HCT116 (cell line): ENCODE results near the gene CRIP1. TPM values are rescaled to one million over a fixed set of nuclear protein-coding genes. Genes with fewer than 3 reads are reported as not detected.

Source experiments
- ATAC-seq: fragments of 200-7000 bp; cut with Tn5 transposase; 2 replicates; pipeline ENCODE4 v1.9.1; 2020; ENCODE audit warnings: mild to moderate bottlenecking, moderate library complexity
- BruUV-seq: library from RNA; stranded (reverse); fragments of 400-500 nt; replicated peaks from 2 replicates; lab custom pipeline; 2021; lab: Mats Ljungman, UMichigan
- CTCF ChIA-PET: fragments of 300-600 bp; sonication (Branson Sonifier 250); formaldehyde crosslinking; loops from one replicate; lab custom pipeline; 2021; ENCODE audit warnings: antibody characterized with exemption; lab: Charles Lee
- POLR2A ChIA-PET: fragments of 300-600, 350-600 bp; sonication (Branson Sonifier 250); formaldehyde crosslinking; loops from one replicate; lab custom pipeline; 2021; ENCODE audit warnings: antibody characterized with exemption; lab: Charles Lee
- RAD21 ChIA-PET, 2 experiments: fragments of 300-600 bp; sonication (Branson Sonifier 250); formaldehyde crosslinking; loops; one replicate each; lab custom pipeline; 2023; ENCODE audit warnings: low total read pairs in 2 of 2; ENCODE audit not compliant: uncharacterized antibody in 2 of 2, unreplicated experiment in 2 of 2, low non-redundant PET in 1 of 2; lab: Charles Lee
- DNase-seq: peaks from one replicate; pipeline ENCODE4 v3.0.0-alpha.2; 2010; ENCODE audit warnings: low read depth, low spot score
- H2AFZ ChIP-seq: fragments of 200-600 bp; shearing (Covaris generic), sonication (generic); 2 replicates; pipeline ENCODE4 v1.6.1; 2017; ENCODE audit warnings: low read depth, mixed run types, mixed read lengths, antibody characterized with exemption, low read length; ENCODE audit not compliant: poor library complexity, severe bottlenecking
- H3K27ac ChIP-seq: 2 replicates; pipeline ENCODE4 v1.5.1; 2012; ENCODE audit warnings: low read depth, low read length
- H3K27me3 ChIP-seq: fragments of 200-600 bp; sonication (generic); 2 replicates; pipeline ENCODE4 v1.6.1; 2016; ENCODE audit warnings: mixed run types, low read length, mixed read lengths; ENCODE audit not compliant: insufficient read depth
- H3K36me3 ChIP-seq, 2 experiments: fragments of 200-500 bp in 1 of 2; fragments of 200-600 bp in 1 of 2; sonication (Bioruptor generic) in 1 of 2; sonication (generic) in 1 of 2; 2 replicates each; pipeline versions ENCODE4 v1.5.1 to v1.6.1; 2014 to 2016; ENCODE audit warnings: low read length in 2 of 2, inconsistent platforms in 1 of 2, mixed read lengths in 1 of 2, mixed run types in 1 of 2; ENCODE audit not compliant: insufficient read depth in 2 of 2, control insufficient read depth in 1 of 2
- H3K4me1 ChIP-seq, 2 experiments: fragments of 200-600 bp in 1 of 2; sonication (generic) in 1 of 2; 2 replicates each; pipeline versions ENCODE4 v1.5.1 to v1.6.1; 2012 to 2017; ENCODE audit warnings: low read length in 2 of 2, inconsistent platforms in 1 of 2, mild to moderate bottlenecking in 1 of 2, mixed read lengths in 1 of 2, mixed run types in 1 of 2, moderate library complexity in 1 of 2; ENCODE audit not compliant: insufficient read depth in 2 of 2, control insufficient read depth in 1 of 2
- H3K4me2 ChIP-seq: fragments of 200-600 bp; sonication (generic); 2 replicates; pipeline ENCODE4 v1.6.1; 2017; ENCODE audit warnings: mixed run types, low read length, mixed read lengths
- H3K4me3 ChIP-seq, 2 experiments: fragments of 200-600 bp in 1 of 2; sonication (generic) in 1 of 2; replicated peaks in 1 of 2; 2 replicates each; pipeline ENCODE4 v1.5.1; 2011 to 2016; ENCODE audit warnings: low read length in 2 of 2, control low read depth in 1 of 2, low read depth in 1 of 2, mild to moderate bottlenecking in 1 of 2, mixed read lengths in 1 of 2, mixed run types in 1 of 2
- H3K79me2 ChIP-seq: fragments of 200-600 bp; sonication (generic); 2 replicates; pipeline ENCODE4 v1.6.1; 2017; ENCODE audit warnings: mild to moderate bottlenecking, mixed run types, low read length, moderate library complexity, mixed read lengths; ENCODE audit not compliant: insufficient read depth
- H3K9ac ChIP-seq: fragments of 200-600 bp; sonication (generic); 2 replicates; pipeline ENCODE4 v1.6.1; 2016; ENCODE audit warnings: low read length, mixed read lengths
- H3K9me2 ChIP-seq: fragments of 200-600 bp; sonication (generic), shearing (Covaris generic); 2 replicates; pipeline ENCODE4 v1.6.1; 2017; ENCODE audit warnings: mixed run types, mild to moderate bottlenecking, moderate library complexity; ENCODE audit not compliant: insufficient read depth
- H3K9me3 ChIP-seq, 2 experiments: fragments of 200-500 bp in 1 of 2; fragments of 200-600 bp in 1 of 2; sonication (Bioruptor generic) in 1 of 2; sonication (generic) in 1 of 2; 2 replicates each; pipeline ENCODE4 v1.6.1; 2014 to 2017; ENCODE audit warnings: low read length in 2 of 2, mixed read lengths in 2 of 2, inconsistent platforms in 1 of 2, low read depth in 1 of 2, mild to moderate bottlenecking in 1 of 2, mixed run types in 1 of 2, moderate library complexity in 1 of 2; ENCODE audit not compliant: control insufficient read depth in 1 of 2, insufficient read depth in 1 of 2
- H4K20me1 ChIP-seq: fragments of 200-600 bp; sonication (generic), shearing (Covaris generic); 2 replicates; pipeline ENCODE4 v1.6.1; 2017; ENCODE audit warnings: mixed run types, mild to moderate bottlenecking, moderate library complexity; ENCODE audit not compliant: insufficient read depth
- CBX3 ChIP-seq: IDR thresholded peaks from 2 replicates; pipeline ENCODE4 v1.6.1; 2012; ENCODE audit warnings: low read depth
- CEBPB ChIP-seq: IDR thresholded peaks from 2 replicates; pipeline ENCODE4 v1.6.1; 2012; ENCODE audit warnings: low read depth
- EGR1 ChIP-seq: IDR thresholded peaks from 2 replicates; pipeline ENCODE4 v1.6.1; 2012; ENCODE audit warnings: low read depth
- ELF1 ChIP-seq: IDR thresholded peaks from 2 replicates; pipeline ENCODE4 v1.6.1; 2012; ENCODE audit warnings: low read depth, borderline replicate concordance
- EZH2phosphoT487 ChIP-seq: fragments of 200-600 bp; IDR thresholded peaks from 2 replicates; pipeline ENCODE4 v1.6.1; 2018; ENCODE audit warnings: antibody characterized with exemption, borderline replicate concordance
- FOSL1 ChIP-seq: IDR thresholded peaks from 2 replicates; pipeline ENCODE4 v1.6.1; 2012; ENCODE audit warnings: low read depth
- JUND ChIP-seq: IDR thresholded peaks from 2 replicates; pipeline ENCODE4 v1.6.1; 2012
- POLR2A ChIP-seq: IDR thresholded peaks from 2 replicates; pipeline ENCODE4 v1.7.0; 2011; ENCODE audit warnings: borderline replicate concordance; ENCODE audit not compliant: insufficient read depth, insufficient read length; ENCODE audit errors: extremely low read depth
- POLR2AphosphoS5 ChIP-seq: IDR thresholded peaks from 2 replicates; pipeline ENCODE4 v1.6.1; 2011; ENCODE audit warnings: mild to moderate bottlenecking, low read depth, low read length, moderate library complexity
- SIN3A ChIP-seq: IDR thresholded peaks from 2 replicates; pipeline ENCODE4 v1.6.1; 2012; ENCODE audit warnings: low read depth
- SP1 ChIP-seq: IDR thresholded peaks from 2 replicates; pipeline ENCODE4 v1.6.1; 2012; ENCODE audit warnings: low read depth
- SRF ChIP-seq: IDR thresholded peaks from 2 replicates; pipeline ENCODE4 v1.6.1; 2012; ENCODE audit warnings: low read depth
- TCF7L2 ChIP-seq: IDR thresholded peaks from 2 replicates; pipeline ENCODE4 v1.7.0; 2011; ENCODE audit warnings: borderline replicate concordance, inconsistent platforms; ENCODE audit not compliant: insufficient read depth, insufficient read length; ENCODE audit errors: extremely low read depth
- YY1 ChIP-seq: IDR thresholded peaks from 2 replicates; pipeline ENCODE4 v1.6.1; 2011; ENCODE audit warnings: low read length, low read depth, moderate library complexity, mild to moderate bottlenecking; ENCODE audit not compliant: insufficient replicate concordance; ENCODE audit errors: extremely low read depth
- ZNF274 ChIP-seq: fragments of 200-500 bp; sonication (Bioruptor generic); IDR thresholded peaks from 2 replicates; pipeline ENCODE4 v1.6.1; 2014; ENCODE audit warnings: mild to moderate bottlenecking, low read depth, low read length, inconsistent platforms
- intact Hi-C: fragments of 100-400 bp; cut with micrococcal nuclease; formaldehyde crosslinking; loops from 2 replicates; pipeline ENCODE4 v1.10.0; 2022
- total RNA-seq: library from RNA; stranded (reverse); gene quantifications from one replicate; pipeline ENCODE4 v1.2.1, GENCODE V29; 2021; ENCODE audit not compliant: unreplicated experiment
- TF ChIP-seq, protein P1 (sequence below): IDR thresholded peaks from 2 replicates; pipeline ENCODE4 v1.6.1; 2012; ENCODE audit warnings: low read depth
- TF ChIP-seq, protein P2 (sequence below): IDR thresholded peaks from 2 replicates; pipeline ENCODE4 v1.6.1; 2011; ENCODE audit warnings: mild to moderate bottlenecking, low read length, moderate library complexity; ENCODE audit not compliant: insufficient replicate concordance; ENCODE audit errors: extremely low read depth
- TF ChIP-seq, protein P3 (sequence below): IDR thresholded peaks from 2 replicates; pipeline ENCODE4 v1.6.1; 2012
- TF ChIP-seq, protein P4 (sequence below): IDR thresholded peaks from 2 replicates; pipeline ENCODE4 v1.6.1; 2012

CRIP1 gene
- total RNA-seq, 1 experiment from 2014 or later: 260 TPM

DNA sequence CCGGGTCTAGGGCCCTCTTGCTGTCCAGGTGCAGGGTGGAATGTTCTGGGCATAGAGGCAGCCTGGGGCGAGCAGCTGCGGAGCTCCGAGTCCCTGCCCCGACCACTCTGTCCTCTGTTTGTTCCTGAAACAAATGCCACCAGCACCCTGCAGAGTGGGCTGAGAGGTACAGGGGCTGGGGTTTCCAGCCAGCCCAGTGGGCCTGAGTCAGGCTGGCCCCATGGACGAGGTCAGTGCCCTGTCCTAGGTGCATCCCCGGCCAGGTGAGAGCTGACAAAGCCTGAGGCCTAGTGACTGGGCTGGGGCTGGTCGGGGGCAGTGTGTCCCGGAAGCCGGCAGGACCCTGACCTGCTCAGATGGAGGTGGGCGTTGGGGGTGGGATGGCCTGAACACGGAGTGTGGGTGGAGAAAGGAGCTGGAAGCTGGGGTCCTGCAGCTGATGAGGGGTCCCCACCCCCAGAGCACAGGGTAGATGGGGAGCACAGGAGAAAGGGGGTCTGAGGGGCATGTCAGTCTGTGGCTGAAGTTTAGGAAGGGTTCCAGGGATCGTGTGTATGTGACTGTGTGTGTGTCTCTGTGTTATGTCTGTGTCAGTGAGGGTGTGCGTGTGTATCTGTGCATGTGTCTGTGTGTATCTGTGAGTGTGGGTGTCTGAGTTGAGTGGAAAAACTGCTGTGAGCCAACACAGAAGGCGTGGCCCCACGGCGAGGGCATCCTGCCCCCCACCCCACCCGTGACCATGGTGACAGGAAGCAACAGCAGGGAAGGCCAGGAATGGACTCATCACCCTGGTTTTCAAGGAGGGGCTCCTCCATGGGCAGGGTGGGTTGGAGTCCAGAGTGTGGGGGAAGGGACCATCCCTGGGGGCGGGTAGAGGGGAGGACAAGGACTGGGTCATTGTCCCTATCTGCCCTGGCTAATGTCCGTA lies 2.4 kb upstream of the CRIP1 start:
- BruUV-seq: no TSS peak
- CTCF ChIA-PET: no interaction called here
- TF ChIP-seq SIN3A (no peak), POLR2AphosphoS5 (no peak), SP1 (no peak), CBX3 (no peak), TCF7L2 (no peak), ELF1 (no peak), POLR2A (no peak), FOSL1 (no peak), EGR1 (no peak), YY1 (no peak), ZNF274 (no peak), SRF (no peak), CEBPB (no peak), JUND (no peak), EZH2phosphoT487 (no peak)
- TF ChIP-seq, protein P1, sequence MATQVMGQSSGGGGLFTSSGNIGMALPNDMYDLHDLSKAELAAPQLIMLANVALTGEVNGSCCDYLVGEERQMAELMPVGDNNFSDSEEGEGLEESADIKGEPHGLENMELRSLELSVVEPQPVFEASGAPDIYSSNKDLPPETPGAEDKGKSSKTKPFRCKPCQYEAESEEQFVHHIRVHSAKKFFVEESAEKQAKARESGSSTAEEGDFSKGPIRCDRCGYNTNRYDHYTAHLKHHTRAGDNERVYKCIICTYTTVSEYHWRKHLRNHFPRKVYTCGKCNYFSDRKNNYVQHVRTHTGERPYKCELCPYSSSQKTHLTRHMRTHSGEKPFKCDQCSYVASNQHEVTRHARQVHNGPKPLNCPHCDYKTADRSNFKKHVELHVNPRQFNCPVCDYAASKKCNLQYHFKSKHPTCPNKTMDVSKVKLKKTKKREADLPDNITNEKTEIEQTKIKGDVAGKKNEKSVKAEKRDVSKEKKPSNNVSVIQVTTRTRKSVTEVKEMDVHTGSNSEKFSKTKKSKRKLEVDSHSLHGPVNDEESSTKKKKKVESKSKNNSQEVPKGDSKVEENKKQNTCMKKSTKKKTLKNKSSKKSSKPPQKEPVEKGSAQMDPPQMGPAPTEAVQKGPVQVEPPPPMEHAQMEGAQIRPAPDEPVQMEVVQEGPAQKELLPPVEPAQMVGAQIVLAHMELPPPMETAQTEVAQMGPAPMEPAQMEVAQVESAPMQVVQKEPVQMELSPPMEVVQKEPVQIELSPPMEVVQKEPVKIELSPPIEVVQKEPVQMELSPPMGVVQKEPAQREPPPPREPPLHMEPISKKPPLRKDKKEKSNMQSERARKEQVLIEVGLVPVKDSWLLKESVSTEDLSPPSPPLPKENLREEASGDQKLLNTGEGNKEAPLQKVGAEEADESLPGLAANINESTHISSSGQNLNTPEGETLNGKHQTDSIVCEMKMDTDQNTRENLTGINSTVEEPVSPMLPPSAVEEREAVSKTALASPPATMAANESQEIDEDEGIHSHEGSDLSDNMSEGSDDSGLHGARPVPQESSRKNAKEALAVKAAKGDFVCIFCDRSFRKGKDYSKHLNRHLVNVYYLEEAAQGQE: no peak
- TF ChIP-seq, protein P2, sequence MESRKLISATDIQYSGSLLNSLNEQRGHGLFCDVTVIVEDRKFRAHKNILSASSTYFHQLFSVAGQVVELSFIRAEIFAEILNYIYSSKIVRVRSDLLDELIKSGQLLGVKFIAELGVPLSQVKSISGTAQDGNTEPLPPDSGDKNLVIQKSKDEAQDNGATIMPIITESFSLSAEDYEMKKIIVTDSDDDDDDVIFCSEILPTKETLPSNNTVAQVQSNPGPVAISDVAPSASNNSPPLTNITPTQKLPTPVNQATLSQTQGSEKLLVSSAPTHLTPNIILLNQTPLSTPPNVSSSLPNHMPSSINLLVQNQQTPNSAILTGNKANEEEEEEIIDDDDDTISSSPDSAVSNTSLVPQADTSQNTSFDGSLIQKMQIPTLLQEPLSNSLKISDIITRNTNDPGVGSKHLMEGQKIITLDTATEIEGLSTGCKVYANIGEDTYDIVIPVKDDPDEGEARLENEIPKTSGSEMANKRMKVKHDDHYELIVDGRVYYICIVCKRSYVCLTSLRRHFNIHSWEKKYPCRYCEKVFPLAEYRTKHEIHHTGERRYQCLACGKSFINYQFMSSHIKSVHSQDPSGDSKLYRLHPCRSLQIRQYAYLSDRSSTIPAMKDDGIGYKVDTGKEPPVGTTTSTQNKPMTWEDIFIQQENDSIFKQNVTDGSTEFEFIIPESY: no peak
- TF ChIP-seq, protein P3, sequence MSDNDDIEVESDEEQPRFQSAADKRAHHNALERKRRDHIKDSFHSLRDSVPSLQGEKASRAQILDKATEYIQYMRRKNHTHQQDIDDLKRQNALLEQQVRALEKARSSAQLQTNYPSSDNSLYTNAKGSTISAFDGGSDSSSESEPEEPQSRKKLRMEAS: no peak
- TF ChIP-seq, protein P4, sequence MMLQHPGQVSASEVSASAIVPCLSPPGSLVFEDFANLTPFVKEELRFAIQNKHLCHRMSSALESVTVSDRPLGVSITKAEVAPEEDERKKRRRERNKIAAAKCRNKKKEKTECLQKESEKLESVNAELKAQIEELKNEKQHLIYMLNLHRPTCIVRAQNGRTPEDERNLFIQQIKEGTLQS: no peak

More for the DNA sequence above, 2.4 kb upstream of the CRIP1 start:
- Histone ChIP-seq H4K20me1 (no peaks in the 10 kb centered on the region), H3K79me2 (peaks cover 5% of the 10 kb centered on the region; the same call in 1 of the 2 replicates), H3K27ac (no peak overlapping the region; the same call in 1 of the 2 replicates), H2AFZ (no peak overlapping the region), H3K4me1 (peaks cover 37 to 89% of the 10 kb centered on the region in 2 experiments), H3K9me3 (no peaks in the 10 kb centered on the region), H3K27me3 (no peaks in the 10 kb centered on the region), H3K36me3 (no peaks in the 10 kb centered on the region), H3K9ac (no peak overlapping the region), H3K9me2 (no peaks in the 10 kb centered on the region), H3K4me2 (no peak overlapping the region), H3K4me3 (no peak overlapping the region)
- POLR2A ChIA-PET: no interaction called here
- ATAC-seq: no peak
- no peak for DNase-seq
- RAD21 ChIA-PET: no interaction called here
- intact Hi-C loops: no loop called here
